ENCODE measurements around the gene VRK2. TPM values are rescaled to one million over a fixed set of nuclear protein-coding genes. Genes with fewer than 3 reads are reported as not detected.
A peak's percentile ranks its signal among the peaks of the same experiment; 100 is the strongest.

VRK2 gene
- total and polyA plus RNA-seq, 10 of the 15 experiments (the other 5 are each of a cell fraction or from before 2014, with no cell fraction given) = 26.5 to 78.0 (median 57.3) TPM

DNA sequence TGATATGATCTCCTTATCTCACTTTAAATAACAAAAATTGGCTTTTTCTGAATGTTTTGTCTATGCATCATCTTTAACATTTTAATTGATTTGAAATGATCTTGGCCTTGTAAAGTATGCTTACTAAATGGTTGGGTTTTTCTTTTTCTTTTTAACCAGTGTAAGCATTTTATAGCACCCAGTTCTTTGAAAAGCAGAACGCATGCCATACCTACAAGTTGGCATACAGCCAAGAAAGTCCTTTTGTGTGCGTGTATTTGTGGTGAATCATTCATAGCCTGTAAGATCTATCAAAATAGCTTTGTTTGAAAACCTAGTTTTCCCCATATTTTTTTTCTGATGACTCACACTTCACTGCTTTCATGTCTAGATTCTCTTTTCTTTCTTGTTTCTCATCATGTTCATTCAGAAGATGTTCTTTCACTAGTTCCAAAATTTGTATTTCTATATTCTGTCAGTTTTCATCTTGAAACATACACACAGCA lies 4.1 kb upstream of the VRK2 start (continued):
- TF ChIP-seq, protein P1, sequence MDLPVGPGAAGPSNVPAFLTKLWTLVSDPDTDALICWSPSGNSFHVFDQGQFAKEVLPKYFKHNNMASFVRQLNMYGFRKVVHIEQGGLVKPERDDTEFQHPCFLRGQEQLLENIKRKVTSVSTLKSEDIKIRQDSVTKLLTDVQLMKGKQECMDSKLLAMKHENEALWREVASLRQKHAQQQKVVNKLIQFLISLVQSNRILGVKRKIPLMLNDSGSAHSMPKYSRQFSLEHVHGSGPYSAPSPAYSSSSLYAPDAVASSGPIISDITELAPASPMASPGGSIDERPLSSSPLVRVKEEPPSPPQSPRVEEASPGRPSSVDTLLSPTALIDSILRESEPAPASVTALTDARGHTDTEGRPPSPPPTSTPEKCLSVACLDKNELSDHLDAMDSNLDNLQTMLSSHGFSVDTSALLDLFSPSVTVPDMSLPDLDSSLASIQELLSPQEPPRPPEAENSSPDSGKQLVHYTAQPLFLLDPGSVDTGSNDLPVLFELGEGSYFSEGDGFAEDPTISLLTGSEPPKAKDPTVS (IDR thresholded peaks at IDR 0.05; ENCODE audit: low read depth, low read length) = no peak
- TF ChIP-seq MTA2 (IDR thresholded peaks at IDR 0.05; ENCODE audit: low read depth) = no peak
- TF ChIP-seq, protein P2, sequence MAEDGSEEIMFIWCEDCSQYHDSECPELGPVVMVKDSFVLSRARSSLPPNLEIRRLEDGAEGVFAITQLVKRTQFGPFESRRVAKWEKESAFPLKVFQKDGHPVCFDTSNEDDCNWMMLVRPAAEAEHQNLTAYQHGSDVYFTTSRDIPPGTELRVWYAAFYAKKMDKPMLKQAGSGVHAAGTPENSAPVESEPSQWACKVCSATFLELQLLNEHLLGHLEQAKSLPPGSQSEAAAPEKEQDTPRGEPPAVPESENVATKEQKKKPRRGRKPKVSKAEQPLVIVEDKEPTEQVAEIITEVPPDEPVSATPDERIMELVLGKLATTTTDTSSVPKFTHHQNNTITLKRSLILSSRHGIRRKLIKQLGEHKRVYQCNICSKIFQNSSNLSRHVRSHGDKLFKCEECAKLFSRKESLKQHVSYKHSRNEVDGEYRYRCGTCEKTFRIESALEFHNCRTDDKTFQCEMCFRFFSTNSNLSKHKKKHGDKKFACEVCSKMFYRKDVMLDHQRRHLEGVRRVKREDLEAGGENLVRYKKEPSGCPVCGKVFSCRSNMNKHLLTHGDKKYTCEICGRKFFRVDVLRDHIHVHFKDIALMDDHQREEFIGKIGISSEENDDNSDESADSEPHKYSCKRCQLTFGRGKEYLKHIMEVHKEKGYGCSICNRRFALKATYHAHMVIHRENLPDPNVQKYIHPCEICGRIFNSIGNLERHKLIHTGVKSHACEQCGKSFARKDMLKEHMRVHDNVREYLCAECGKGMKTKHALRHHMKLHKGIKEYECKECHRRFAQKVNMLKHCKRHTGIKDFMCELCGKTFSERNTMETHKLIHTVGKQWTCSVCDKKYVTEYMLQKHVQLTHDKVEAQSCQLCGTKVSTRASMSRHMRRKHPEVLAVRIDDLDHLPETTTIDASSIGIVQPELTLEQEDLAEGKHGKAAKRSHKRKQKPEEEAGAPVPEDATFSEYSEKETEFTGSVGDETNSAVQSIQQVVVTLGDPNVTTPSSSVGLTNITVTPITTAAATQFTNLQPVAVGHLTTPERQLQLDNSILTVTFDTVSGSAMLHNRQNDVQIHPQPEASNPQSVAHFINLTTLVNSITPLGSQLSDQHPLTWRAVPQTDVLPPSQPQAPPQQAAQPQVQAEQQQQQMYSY (CRISPR knock-in tag; IDR thresholded peaks at IDR 0.05) = no peak
- no peak for TF ChIP-seq SUPT20H (IDR thresholded peaks at IDR 0.05; ENCODE audit: borderline replicate concordance, control insufficient read depth, low read depth, low read length)
- TF ChIP-seq HCFC1 (IDR thresholded peaks at IDR 0.05; ENCODE audit: low read length) = no peak
- no peak for TF ChIP-seq POLR2AphosphoS2 (IDR thresholded peaks at IDR 0.05; ENCODE audit: low read depth, low read length)
- no peak for TF ChIP-seq STAT3 (IDR thresholded peaks at IDR 0.05; ENCODE audit: low read depth, low read length)
- TF ChIP-seq ZNF217 (IDR thresholded peaks at IDR 0.05) = 0 out of 2 replicates have a peak, but pooled peaks have one; percentile 28
- TF ChIP-seq BACH1 (IDR thresholded peaks at IDR 0.05; ENCODE audit: borderline replicate concordance) = no peak
- no peak for TF ChIP-seq NFYB (IDR thresholded peaks at IDR 0.05; ENCODE audit: insufficient read depth, low read depth, low read length)
- TF ChIP-seq, protein P3, sequence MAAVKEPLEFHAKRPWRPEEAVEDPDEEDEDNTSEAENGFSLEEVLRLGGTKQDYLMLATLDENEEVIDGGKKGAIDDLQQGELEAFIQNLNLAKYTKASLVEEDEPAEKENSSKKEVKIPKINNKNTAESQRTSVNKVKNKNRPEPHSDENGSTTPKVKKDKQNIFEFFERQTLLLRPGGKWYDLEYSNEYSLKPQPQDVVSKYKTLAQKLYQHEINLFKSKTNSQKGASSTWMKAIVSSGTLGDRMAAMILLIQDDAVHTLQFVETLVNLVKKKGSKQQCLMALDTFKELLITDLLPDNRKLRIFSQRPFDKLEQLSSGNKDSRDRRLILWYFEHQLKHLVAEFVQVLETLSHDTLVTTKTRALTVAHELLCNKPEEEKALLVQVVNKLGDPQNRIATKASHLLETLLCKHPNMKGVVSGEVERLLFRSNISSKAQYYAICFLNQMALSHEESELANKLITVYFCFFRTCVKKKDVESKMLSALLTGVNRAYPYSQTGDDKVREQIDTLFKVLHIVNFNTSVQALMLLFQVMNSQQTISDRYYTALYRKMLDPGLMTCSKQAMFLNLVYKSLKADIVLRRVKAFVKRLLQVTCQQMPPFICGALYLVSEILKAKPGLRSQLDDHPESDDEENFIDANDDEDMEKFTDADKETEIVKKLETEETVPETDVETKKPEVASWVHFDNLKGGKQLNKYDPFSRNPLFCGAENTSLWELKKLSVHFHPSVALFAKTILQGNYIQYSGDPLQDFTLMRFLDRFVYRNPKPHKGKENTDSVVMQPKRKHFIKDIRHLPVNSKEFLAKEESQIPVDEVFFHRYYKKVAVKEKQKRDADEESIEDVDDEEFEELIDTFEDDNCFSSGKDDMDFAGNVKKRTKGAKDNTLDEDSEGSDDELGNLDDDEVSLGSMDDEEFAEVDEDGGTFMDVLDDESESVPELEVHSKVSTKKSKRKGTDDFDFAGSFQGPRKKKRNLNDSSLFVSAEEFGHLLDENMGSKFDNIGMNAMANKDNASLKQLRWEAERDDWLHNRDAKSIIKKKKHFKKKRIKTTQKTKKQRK (IDR thresholded peaks at IDR 0.05; ENCODE audit: low read depth, low read length) = no peak
- no peak for TF ChIP-seq RFX5 (IDR thresholded peaks at IDR 0.05; ENCODE audit: low read depth, low read length)
- no peak for TF ChIP-seq EZH2 (IDR thresholded peaks at IDR 0.05; ENCODE audit: borderline replicate concordance, control insufficient read depth, low read depth, low read length)
- no peak for TF ChIP-seq EGR1 (IDR thresholded peaks at IDR 0.05; ENCODE audit: borderline replicate concordance in 1 of 2, low read depth in 2 of 2, low read length in 2 of 2)
- TF ChIP-seq KLF5 (IDR thresholded peaks at IDR 0.05; ENCODE audit: partially characterized antibody) = no peak
- no peak for TF ChIP-seq CBFB (IDR thresholded peaks at IDR 0.05; ENCODE audit: low read depth)
- TF ChIP-seq SRF (IDR thresholded peaks at IDR 0.05; ENCODE audit: low read depth in 2 of 2, low read length in 2 of 2) = no peak
- no peak for TF ChIP-seq MTA3 (IDR thresholded peaks at IDR 0.05; ENCODE audit: borderline replicate concordance, low read length)
- no peak for TF ChIP-seq CREM (IDR thresholded peaks at IDR 0.05; ENCODE audit: low read depth)
- 0 out of 4 replicates have a peak, but pooled peaks of 1 of the 2 experiments have one; percentile 28 for TF ChIP-seq EP300 (IDR thresholded peaks at IDR 0.05; ENCODE audit: borderline replicate concordance in 1 of 2, control insufficient read depth in 1 of 2, low read depth in 2 of 2, low read length in 2 of 2)
- no peak for TF ChIP-seq RAD21 (IDR thresholded peaks at IDR 0.05; ENCODE audit: insufficient read depth, low read depth, low read length)
- TF ChIP-seq RELA (IDR thresholded peaks at IDR 0.05; ENCODE audit: borderline replicate concordance, partially characterized antibody) = no peak
